Measurements from ENCODE around the gene PTPRR. TPM values are rescaled to one million over a fixed set of nuclear protein-coding genes. Genes with fewer than 3 reads are reported as not detected.

The PTPRR gene
- total and polyA plus RNA-seq, 2 of the 4 experiments (the other 2 are of a cell fraction) = 0.18 to 0.21 TPM

GRCh38 chr12:70966046-70966445, 45.5 kb upstream of the PTPRR start:
- no peak overlapping the region for H3K18ac ChIP-seq (ENCODE audit: low read depth, low read length)
- TF ChIP-seq BHLHE40 (IDR thresholded peaks at IDR 0.05; ENCODE audit: low read depth, low read length) (no peak), NFE2L2 (IDR thresholded peaks at IDR 0.05; ENCODE audit: low read depth, low read length) (no peak), MXI1 (IDR thresholded peaks at IDR 0.05; ENCODE audit: borderline replicate concordance, low read depth, low read length) (no peak), FOS (IDR thresholded peaks at IDR 0.05; ENCODE audit: low read depth, low read length) (no peak), POLR2A (IDR thresholded peaks at IDR 0.05; ENCODE audit: low read depth, low read length) (no peak)
- no peak overlapping the region for H3K27ac ChIP-seq (ENCODE audit: insufficient read depth, low read length)
- ChIA-PET POLR2A (ENCODE audit: unreplicated experiment) (no interaction called here), CTCF (no interaction called here)
- H3K4ac ChIP-seq (ENCODE audit: low read depth, low read length) = no peak overlapping the region
- no peak overlapping the region for H3K4me3 ChIP-seq (ENCODE audit: insufficient read depth, low read depth, low read length)
- no peaks in the 10 kb centered on the region for H4K20me1 ChIP-seq (ENCODE audit: insufficient read depth, low read length)
- no peaks in the 10 kb centered on the region for H3K36me3 ChIP-seq (ENCODE audit: control insufficient read depth, insufficient read depth, low read length)
- no CpG with 5 or more reads among the region's 2 CpGs for WGBS, 2 experiments (ENCODE audit: extremely low coverage in 2 of 2, insufficient read length in 1 of 2)
- no peak overlapping the region for H4K5ac ChIP-seq (ENCODE audit: low read depth, low read length)
- no peak overlapping the region for H2AK5ac ChIP-seq (ENCODE audit: low read depth, low read length)
- in situ Hi-C loops (cut with MboI; ENCODE audit: low sequenced_read_pairs) = no loop called here
- no peaks in the 10 kb centered on the region for H3K4me1 ChIP-seq (ENCODE audit: control insufficient read depth, insufficient read depth, low read length)
- H2AFZ ChIP-seq (replicated peaks; ENCODE audit: low read length, poor library complexity) = no peak overlapping the region
- H3K9ac ChIP-seq (ENCODE audit: low read depth, low read length) = no peak overlapping the region
- no peak overlapping the region for H2BK15ac ChIP-seq (ENCODE audit: low read depth, low read length)
- dilution Hi-C loops (cut with HindIII; ENCODE audit: low sequenced_read_pairs, unreplicated experiment) = no loop called here
- H4K8ac ChIP-seq (ENCODE audit: low read depth in 2 of 2, low read length in 2 of 2) = no peak overlapping the region
- intact Hi-C loops (cut with micrococcal nuclease) = no loop called here
- H3K14ac ChIP-seq (replicated peaks; ENCODE audit: low read depth, low read length) = no peak overlapping the region
- H3K79me1 ChIP-seq (ENCODE audit: low read depth in 1 of 2, low read length in 2 of 2) = no peaks in the 10 kb centered on the region
- no peak overlapping the region for H3K4me2 ChIP-seq (ENCODE audit: low read depth, low read length)
- H2BK20ac ChIP-seq (ENCODE audit: low read depth, low read length) = no peak overlapping the region
- DNase-seq (no peak), ATAC-seq (ENCODE audit: low read depth) (no peak)
- no peak overlapping the region for H2BK120ac ChIP-seq (ENCODE audit: low read depth, low read length)
- no peak overlapping the region for H3K23ac ChIP-seq (ENCODE audit: low read depth, low read length)
- no peak overlapping the region for H3K56ac ChIP-seq (ENCODE audit: extremely low read depth, insufficient read depth, low read length)
- no peak overlapping the region for H2AK9ac ChIP-seq (replicated peaks; ENCODE audit: low read depth, low read length, poor library complexity)
- no peak overlapping the region for H2BK5ac ChIP-seq (ENCODE audit: low read depth, low read length, poor library complexity, severe bottlenecking)
- H3K9me1 ChIP-seq (ENCODE audit: insufficient read depth, low read length) = no peaks in the 10 kb centered on the region
- no peaks in the 10 kb centered on the region; the same call in 1 of the 2 replicates for H3K9me3 ChIP-seq (ENCODE audit: control insufficient read depth, insufficient read depth, low read length)
- no peaks in the 10 kb centered on the region for H3K27me3 ChIP-seq (ENCODE audit: control insufficient read depth, insufficient read depth, low read length)
- BruUV-seq (replicated peaks) = no TSS peak
- H4K91ac ChIP-seq (ENCODE audit: insufficient read depth, low read depth, low read length) = no peak overlapping the region

Data from IMR-90 (cell line).